ENCODE results near the gene ADGB. TPM values are rescaled to one million over a fixed set of nuclear protein-coding genes. Genes with fewer than 3 reads are reported as not detected.
"Not testable (repeated sequence)": the region's sequence is repeated elsewhere in the genome, so short reads cannot be mapped to it uniquely, and the experiment has no call there.

ADGB gene
- total RNA-seq, 3 donors from 2014 or later, result not detected

DNA sequence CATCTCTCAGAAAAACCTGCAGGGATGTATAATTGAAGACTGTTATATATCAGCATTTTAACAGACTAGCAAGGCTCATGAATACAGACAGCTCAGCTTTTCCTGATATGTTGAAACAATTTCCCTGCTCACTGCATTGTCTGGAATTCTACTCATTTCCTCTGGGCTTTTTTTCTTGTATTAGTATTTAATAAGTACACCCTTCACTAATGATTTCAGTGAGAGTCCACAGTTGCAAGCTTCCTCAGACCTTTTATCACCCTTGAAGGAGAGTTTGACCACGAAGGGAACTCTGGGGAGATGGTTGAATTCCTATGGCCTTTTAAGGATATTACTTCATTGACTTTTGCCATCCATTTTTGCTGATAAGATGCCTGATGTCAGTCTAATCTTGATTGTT, 248.7 kb downstream of the ADGB start:
- Mint-ChIP-seq H3K27me3 (ENCODE audit: low read depth) (peaks cover 9% of the 10 kb centered on the region), H3K4me1 (ENCODE audit: low read depth) (peaks cover 3% of the 10 kb centered on the region), H3K36me3 (ENCODE audit: insufficient read depth) (no peaks in the 10 kb centered on the region), H3K4me3 (no peak overlapping the region), H3K9me3 (peaks cover 8% of the 10 kb centered on the region)
- ATAC-seq (no peak), DNase-seq (no peak)

DNA sequence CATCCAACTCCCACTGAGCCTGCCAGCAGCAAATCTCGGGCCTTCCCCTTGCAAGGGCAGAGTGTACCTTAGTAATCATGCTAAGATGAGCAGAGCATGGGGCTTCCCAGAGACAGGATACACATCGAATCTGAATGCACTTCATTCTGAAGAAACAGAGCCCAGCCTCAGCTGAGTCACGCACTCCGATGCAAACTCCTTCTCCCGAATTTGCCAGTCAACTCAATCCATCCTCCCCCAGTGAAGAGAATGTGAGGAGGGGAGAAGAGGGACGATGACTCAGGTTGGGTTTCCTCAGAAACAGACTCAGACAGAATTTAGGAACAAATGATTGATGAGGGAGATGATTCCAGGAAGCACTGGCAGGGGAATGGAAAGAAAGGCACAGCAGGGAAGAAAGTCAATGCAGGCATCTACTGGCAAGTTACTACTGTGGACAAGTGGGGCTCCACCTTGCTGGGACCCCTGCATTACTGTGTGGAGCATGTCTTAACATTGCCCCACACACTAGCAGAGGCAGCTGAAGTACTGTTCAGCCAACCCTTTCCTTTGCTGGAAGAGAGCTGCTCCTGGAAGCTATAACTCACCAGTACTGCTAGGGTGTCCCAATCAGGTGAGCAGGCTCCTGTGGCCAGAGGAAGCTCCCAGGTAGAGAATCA, 251.6 kb downstream of the ADGB start:
- peaks cover 5% of the 10 kb centered on the region for H3K9me3 Mint-ChIP-seq

DNA sequence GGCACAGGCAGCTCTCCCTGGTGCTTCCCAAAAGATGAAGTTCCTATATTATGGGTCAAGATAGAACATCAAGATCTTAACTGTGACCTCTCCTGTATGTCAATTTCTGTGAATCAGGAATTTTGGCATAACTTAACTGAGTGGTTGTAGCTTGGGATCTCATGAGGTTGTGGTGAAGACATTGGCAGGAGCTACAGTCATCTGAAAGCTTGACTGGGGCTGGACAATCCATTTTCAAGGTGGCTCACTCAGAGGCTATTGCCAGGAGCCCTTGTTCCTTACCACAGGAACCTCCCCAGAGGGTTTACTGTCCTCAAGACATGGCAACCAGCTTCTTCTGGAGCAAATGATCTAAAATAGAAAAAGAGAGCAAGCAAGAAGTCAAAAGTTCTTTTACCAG, 252.2 kb downstream of the ADGB start:
- Mint-ChIP-seq H3K4me3 (no peak overlapping the region), H3K4me1 (ENCODE audit: low read depth) (peaks cover 3% of the 10 kb centered on the region), H3K36me3 (ENCODE audit: insufficient read depth) (no peaks in the 10 kb centered on the region), H3K27me3 (ENCODE audit: low read depth) (peaks cover 9% of the 10 kb centered on the region), H3K9me3 (peaks cover 1% of the 10 kb centered on the region)
- no peak for DNase-seq
- ATAC-seq, result no peak

More for the DNA sequence above, 251.6 kb downstream of the ADGB start:
- DNase-seq (no peak), ATAC-seq (peak in 1 of 2 donors; percentile 42)
- Mint-ChIP-seq H3K27me3 (ENCODE audit: low read depth) (peaks cover 9% of the 10 kb centered on the region), H3K4me1 (ENCODE audit: low read depth) (peaks cover 3% of the 10 kb centered on the region), H3K4me3 (no peak overlapping the region), H3K36me3 (ENCODE audit: insufficient read depth) (no peaks in the 10 kb centered on the region)

DNA sequence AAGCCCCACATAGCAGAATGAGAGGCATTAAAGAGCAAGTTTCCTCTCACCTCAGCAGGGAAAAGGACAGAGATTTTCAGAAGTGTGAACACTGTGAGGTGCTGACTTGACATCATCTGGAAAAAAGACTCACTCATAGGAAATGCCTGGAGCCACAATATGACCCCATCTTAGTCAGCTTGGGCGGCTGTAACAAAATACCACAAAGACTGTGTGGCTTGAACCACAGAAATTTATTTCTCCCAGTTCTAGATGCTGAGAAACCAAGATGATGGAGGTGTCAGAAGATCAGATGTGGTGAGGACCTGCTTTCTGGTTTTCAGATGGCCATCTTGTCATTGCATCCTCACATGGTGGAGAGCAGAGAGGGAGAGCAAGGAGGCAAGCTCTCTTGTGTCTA, 253.1 kb downstream of the ADGB start:
- no peak for DNase-seq
- no peaks in the 10 kb centered on the region for H3K36me3 Mint-ChIP-seq (ENCODE audit: insufficient read depth)
- H3K9me3 Mint-ChIP-seq, result no peaks in the 10 kb centered on the region
- peak; percentile 77 to 80 for ATAC-seq
- H3K4me3 Mint-ChIP-seq, result no peak overlapping the region
- H3K27me3 Mint-ChIP-seq (ENCODE audit: low read depth), result peaks cover 9% of the 10 kb centered on the region
- H3K4me1 Mint-ChIP-seq (ENCODE audit: low read depth), result peaks cover 6% of the 10 kb centered on the region

DNA sequence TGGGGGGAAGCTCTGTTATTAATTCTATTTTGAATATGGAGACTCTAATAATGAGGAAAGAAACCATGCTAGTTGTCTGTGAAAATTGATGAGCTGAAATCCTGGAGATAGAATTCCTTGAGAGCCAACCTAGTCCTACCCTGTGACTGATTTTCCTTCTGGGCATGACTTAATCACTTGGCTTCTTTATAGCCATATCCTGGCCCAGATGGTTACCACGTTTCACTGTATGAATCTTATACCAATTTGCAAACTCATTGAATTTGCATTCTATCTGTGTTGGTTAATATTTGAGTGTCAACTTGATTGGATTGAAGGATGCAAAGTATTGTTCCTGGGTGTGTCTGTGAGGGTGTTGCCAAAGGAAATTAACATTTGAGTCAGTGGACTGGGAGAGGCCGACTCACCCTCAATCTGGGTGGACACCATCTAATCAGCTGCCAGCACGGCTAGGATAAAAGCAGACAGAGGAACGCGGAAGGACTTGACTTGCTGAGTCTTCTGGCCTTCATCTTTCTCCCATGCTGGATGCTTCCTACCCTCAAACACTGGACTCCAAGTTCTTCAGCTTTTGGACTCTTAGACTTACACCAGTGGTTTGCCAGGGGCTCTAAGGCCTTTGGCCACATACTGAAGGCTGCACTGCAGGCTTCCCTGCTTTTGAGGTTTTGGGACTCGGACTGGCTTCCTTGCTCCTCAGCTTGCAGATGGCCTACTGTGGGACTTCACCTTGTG, 255.9 kb downstream of the ADGB start:
- DNase-seq; H3K27me3 Mint-ChIP-seq (ENCODE audit: low read depth); ATAC-seq; H3K36me3 Mint-ChIP-seq (ENCODE audit: insufficient read depth); H3K4me3 Mint-ChIP-seq; H3K9me3 Mint-ChIP-seq: not testable (repeated sequence)
- H3K4me1 Mint-ChIP-seq (ENCODE audit: low read depth), result peaks cover 11% of the 10 kb centered on the region

DNA sequence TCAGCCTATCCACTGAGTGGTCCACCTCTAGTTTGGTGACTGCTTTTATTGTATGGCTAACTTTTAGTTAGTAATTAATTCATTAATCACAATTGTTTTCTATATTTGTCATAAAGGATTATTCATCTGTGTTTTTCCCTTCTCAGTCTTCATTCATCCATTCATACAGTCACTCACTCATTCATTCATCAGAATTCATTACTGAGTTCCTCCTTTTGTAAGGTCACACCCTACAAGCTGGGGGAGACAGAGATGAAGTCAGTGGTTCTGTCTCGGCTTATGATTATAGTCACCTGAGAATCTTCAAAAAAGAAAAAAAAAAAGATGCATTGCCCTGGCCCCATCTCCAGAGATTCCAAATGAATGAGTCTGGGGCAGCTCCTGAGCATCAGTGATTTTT, 257.1 kb downstream of the ADGB start:
- Mint-ChIP-seq H3K36me3 (ENCODE audit: insufficient read depth) (no peaks in the 10 kb centered on the region), H3K9me3 (no peaks in the 10 kb centered on the region), H3K27me3 (ENCODE audit: low read depth) (peaks cover 2% of the 10 kb centered on the region), H3K4me1 (ENCODE audit: low read depth) (peaks cover 8% of the 10 kb centered on the region), H3K4me3 (no peak overlapping the region)
- no peak for ATAC-seq
- DNase-seq, result no peak

DNA sequence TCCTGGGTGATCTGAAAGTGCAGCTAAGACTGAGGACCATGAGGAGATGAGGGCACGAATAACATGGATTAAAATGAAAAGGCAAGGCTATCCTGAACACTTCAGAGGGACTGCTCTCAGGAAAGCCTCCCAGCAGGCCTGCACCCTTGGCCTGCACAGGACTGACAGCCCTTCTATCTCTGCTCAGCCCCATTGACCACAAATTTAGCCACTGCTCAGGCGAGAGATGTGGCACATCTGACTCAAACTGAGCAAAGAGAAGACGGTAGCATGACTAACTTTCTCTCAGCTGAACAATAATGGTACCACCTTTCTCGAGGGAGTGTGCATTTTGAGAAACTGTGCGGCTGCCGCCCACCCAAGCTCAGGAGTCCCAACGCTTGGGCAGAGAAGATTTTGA, 257.5 kb downstream of the ADGB start:
- no peak for DNase-seq
- H3K27me3 Mint-ChIP-seq (ENCODE audit: low read depth), result peaks cover 2% of the 10 kb centered on the region
- no peaks in the 10 kb centered on the region for H3K9me3 Mint-ChIP-seq
- H3K36me3 Mint-ChIP-seq (ENCODE audit: insufficient read depth), result no peaks in the 10 kb centered on the region
- ATAC-seq, result peak; percentile 9 to 26
- H3K4me1 Mint-ChIP-seq (ENCODE audit: low read depth), result peaks cover 8% of the 10 kb centered on the region
- no peak overlapping the region for H3K4me3 Mint-ChIP-seq

DNA sequence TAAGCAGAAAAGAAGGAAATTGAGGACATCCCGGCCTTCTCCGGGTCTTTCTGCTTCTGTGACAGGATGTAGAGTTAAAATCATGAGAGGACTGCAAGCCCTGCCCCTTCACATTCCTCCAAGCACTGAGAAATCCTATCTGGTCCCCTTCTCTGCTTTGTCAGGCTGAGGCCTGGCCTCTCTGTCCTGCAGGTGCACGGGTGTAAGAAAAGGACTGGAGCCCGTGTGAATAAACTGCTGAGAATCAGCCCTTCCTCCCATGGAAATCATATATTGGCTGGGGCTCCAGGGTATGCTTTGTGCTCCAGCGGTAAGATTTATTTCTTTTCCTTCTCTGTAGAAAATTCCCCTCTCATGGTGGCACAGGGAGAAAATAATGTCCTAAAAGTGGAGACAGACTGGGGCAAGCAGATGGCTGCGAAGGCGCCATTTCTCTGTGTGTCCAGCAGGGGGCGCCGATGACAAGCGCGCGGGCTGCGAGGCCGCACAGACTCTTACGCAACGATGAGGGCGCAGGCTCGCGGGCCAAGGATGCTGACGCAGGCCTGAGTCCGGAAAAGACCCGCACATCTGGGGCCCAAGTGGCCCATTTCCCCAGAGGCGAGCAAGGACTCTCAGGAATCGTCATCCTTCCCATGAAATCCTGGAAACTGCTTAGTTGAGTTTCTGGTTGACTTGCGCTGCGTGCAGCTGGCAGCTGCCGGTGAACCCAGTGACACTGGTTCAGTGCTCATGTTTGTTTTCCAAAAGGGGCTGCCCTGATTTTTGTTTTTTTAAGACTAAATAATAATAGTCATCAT, 258.6 kb downstream of the ADGB start:
- Mint-ChIP-seq H3K27me3 (ENCODE audit: low read depth) (peaks cover 2% of the 10 kb centered on the region), H3K9me3 (no peaks in the 10 kb centered on the region), H3K4me3 (peak overlapping the region; percentile 19), H3K36me3 (ENCODE audit: insufficient read depth) (no peaks in the 10 kb centered on the region), H3K4me1 (ENCODE audit: low read depth) (peaks cover 8% of the 10 kb centered on the region)
- peak; percentile 69 for DNase-seq
- ATAC-seq, result peak; percentile 88 to 91

DNA sequence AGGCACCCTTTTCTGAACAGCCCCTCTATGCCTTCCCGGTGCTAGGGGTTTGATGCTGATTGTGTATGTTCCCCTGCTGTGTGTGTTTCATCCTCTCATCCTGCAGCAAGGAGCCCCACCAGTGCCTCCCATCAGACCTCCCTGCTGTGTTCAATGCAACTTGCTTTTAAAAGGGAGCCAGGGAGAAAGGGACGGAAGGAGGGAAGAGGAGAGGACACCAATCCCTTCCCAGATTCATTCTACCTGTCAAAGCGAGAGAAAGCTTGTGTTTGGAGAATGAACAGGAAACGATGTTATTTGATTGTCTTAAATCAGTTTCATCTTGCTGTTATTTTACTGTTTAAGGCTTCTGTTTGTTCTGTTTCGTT, 259.2 kb downstream of the ADGB start:
- Mint-ChIP-seq H3K27me3 (ENCODE audit: low read depth) (peaks cover 2% of the 10 kb centered on the region), H3K4me3 (no peak overlapping the region), H3K4me1 (ENCODE audit: low read depth) (peaks cover 8% of the 10 kb centered on the region), H3K36me3 (ENCODE audit: insufficient read depth) (no peaks in the 10 kb centered on the region), H3K9me3 (no peaks in the 10 kb centered on the region)
- ATAC-seq, result peak in 1 of 2 donors; percentile 38
- DNase-seq, result no peak

DNA sequence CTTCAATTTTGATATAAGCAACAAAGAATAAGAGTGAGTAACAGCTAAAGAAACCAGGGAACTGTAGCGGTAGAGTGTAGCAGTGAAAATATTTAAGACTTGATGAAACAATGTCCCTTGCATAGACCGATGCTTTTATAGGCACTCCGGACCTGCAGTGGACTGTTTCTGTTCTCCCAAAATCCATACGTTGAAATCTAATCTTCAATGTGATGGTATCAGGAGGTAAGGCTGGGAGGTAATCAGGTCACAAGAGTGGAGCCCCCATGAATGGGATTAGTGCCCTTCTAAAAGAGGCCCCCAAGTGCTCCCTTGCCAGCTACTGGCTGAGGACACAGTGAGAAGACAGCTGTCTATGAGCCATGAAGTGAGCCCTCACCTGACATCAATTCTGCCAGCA, 260.4 kb downstream of the ADGB start:
- DNase-seq (no peak), ATAC-seq (no peak)
- no peak overlapping the region for H3K4me3 Mint-ChIP-seq
- no peaks in the 10 kb centered on the region for H3K36me3 Mint-ChIP-seq (ENCODE audit: insufficient read depth)
- peaks cover 8% of the 10 kb centered on the region for H3K4me1 Mint-ChIP-seq (ENCODE audit: low read depth)
- H3K27me3 Mint-ChIP-seq (ENCODE audit: low read depth), result peaks cover 2% of the 10 kb centered on the region
- no peaks in the 10 kb centered on the region for H3K9me3 Mint-ChIP-seq

DNA sequence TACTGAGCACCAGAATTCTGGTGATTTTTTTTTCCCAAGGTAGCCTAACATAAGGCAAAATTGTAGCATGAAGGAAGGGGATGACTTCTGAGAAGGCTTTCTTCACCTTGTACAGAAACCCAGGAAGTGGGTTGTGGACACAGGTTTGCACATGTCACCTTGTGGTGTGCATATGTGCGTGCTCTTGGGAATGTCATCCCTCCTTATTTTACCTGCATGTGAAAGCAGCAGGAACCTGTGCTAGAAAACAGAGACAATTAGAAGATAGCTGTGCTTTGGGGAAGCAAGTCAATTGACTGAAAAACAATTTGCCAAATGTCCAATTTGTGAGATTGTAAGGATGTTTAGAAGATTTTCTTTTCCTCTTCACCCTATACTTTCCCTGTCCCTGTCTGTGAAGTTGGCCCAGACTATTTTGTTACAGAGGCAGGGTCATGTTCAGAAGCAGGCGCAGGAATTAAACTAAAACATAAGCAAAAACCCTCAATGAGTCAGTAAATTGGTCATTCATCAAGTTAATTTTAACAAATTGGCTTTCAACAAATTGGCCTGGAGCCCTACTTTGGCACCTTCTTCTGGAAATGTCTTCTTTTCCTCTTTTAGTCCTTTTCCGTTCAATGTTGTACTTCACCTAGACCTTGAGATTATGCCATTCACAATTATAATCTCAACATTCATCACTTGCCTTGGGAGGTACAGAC, 261.2 kb downstream of the ADGB start:
- DNase-seq (no peak), ATAC-seq (no peak)
- no peak overlapping the region for H3K4me3 Mint-ChIP-seq
- H3K36me3 Mint-ChIP-seq (ENCODE audit: insufficient read depth), result no peaks in the 10 kb centered on the region
- H3K27me3 Mint-ChIP-seq (ENCODE audit: low read depth), result peaks cover 2% of the 10 kb centered on the region
- peaks cover 8% of the 10 kb centered on the region for H3K4me1 Mint-ChIP-seq (ENCODE audit: low read depth)
- H3K9me3 Mint-ChIP-seq, result no peaks in the 10 kb centered on the region

DNA sequence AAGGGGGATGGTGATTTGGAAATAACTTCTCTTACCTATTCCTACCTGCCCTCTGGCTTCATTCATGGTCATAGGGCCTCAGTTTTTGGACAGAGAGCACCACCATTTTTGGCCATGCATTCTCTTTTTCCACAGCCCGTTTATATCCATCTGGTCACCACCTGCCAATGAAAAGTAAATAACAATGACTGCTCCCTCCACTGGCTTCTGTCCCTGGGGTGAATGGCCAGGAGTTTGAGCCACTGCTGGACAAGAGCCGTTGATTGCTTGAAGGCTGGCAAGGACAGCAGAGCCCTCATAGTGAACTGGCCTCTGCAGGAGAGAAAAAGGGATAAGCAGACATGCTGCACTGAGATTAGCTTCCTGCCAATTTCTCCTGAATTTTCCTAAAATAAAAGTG, 261.8 kb downstream of the ADGB start:
- ATAC-seq (no peak), DNase-seq (no peak)
- Mint-ChIP-seq H3K4me1 (ENCODE audit: low read depth) (peaks cover 8% of the 10 kb centered on the region), H3K9me3 (no peaks in the 10 kb centered on the region), H3K36me3 (ENCODE audit: insufficient read depth) (no peaks in the 10 kb centered on the region), H3K4me3 (no peak overlapping the region), H3K27me3 (ENCODE audit: low read depth) (peaks cover 2% of the 10 kb centered on the region)

DNA sequence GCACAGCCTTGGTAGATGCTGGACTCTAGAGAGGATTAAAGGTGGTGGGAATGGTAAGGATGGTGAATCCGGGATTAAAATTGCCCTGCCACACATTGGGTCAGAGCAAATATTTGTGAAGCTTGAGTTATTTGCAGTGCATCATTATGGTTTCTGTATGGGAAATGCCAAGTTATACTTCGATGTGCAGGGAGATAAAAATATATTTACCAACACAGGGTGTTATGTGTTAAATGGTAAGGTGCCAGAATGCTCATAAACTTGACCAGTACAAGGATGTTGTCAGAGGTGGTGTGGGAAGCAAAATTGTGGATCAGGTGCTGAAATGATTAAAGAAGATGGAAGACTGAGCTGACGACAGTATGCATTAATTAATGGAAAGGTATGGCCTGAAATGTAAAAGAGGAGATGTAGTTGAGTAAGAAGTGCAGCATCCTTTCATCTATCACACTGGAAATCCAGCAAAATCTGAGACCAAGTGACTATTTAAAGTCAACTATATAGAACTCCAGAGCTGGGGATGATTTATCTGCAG, 262.3 kb downstream of the ADGB start:
- no peak for ATAC-seq
- Mint-ChIP-seq H3K4me3 (no peak overlapping the region), H3K4me1 (ENCODE audit: low read depth) (peaks cover 8% of the 10 kb centered on the region), H3K27me3 (ENCODE audit: low read depth) (peaks cover 2% of the 10 kb centered on the region), H3K9me3 (no peaks in the 10 kb centered on the region), H3K36me3 (ENCODE audit: insufficient read depth) (no peaks in the 10 kb centered on the region)
- no peak for DNase-seq

DNA sequence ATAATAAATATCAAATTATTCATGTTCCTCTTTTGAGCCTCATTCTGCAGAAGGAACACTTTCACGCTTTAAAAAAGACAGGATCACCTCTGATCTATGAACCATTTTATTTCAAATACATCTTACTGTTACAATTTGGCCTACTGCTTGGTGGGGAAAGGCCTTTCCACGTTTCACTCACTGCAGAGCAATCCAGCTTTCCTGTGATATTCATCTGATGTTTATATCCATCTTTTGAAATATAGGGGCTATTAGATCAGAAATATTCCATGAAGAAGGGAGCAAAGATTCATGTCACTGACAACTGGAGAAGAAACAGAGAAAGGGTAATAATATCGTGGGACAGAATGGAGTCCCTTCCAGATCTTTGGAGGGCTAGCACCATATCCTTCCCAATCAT, 262.9 kb downstream of the ADGB start:
- DNase-seq (no peak), ATAC-seq (no peak)
- Mint-ChIP-seq H3K4me3 (no peak overlapping the region), H3K27me3 (ENCODE audit: low read depth) (peaks cover 2% of the 10 kb centered on the region), H3K36me3 (ENCODE audit: insufficient read depth) (no peaks in the 10 kb centered on the region), H3K4me1 (ENCODE audit: low read depth) (peaks cover 5% of the 10 kb centered on the region), H3K9me3 (no peaks in the 10 kb centered on the region)
